Hepatocyte (in vitro differentiated cells): ENCODE data around the gene TBC1D12. TPM values are rescaled to one million over a fixed set of nuclear protein-coding genes. Genes with fewer than 3 reads are reported as not detected.

ENCODE experiments used
- DNase-seq: peaks from one replicate; pipeline ENCODE4 v3.0.0-alpha.2; 2016; ENCODE audit warnings: low spot score
- H2AFZ ChIP-seq: fragments of 200-600 bp; sonication (generic); 2 replicates; pipeline ENCODE4 v1.6.0; 2016; ENCODE audit warnings: antibody characterized with exemption, mild to moderate bottlenecking
- H3K27ac ChIP-seq: fragments of 200-600 bp; sonication (generic); 2 replicates; pipeline ENCODE4 v1.5.1; 2016; ENCODE audit warnings: mild to moderate bottlenecking
- H3K27me3 ChIP-seq: fragments of 200-600 bp; sonication (generic); 2 replicates; pipeline ENCODE4 v1.6.1; 2016
- H3K36me3 ChIP-seq: fragments of 200-600 bp; sonication (generic); replicated peaks from 2 replicates; pipeline ENCODE4 v1.5.1; 2016; ENCODE audit warnings: low read depth; ENCODE audit not compliant: insufficient read depth
- H3K4me1 ChIP-seq: fragments of 200-600 bp; sonication (generic); 2 replicates; pipeline ENCODE4 v1.5.1; 2016; ENCODE audit warnings: mild to moderate bottlenecking, moderate library complexity; ENCODE audit not compliant: insufficient read depth
- H3K4me2 ChIP-seq: fragments of 200-600 bp; sonication (generic); 2 replicates; pipeline ENCODE4 v1.6.0; 2016
- H3K4me3 ChIP-seq: fragments of 200-600 bp; sonication (generic); 2 replicates; pipeline ENCODE4 v1.5.1; 2016; ENCODE audit warnings: mild to moderate bottlenecking
- H3K79me2 ChIP-seq: fragments of 200-600 bp; sonication (generic); 2 replicates; pipeline ENCODE4 v1.6.0; 2017; ENCODE audit warnings: mild to moderate bottlenecking
- H3K9me2 ChIP-seq: fragments of 200-600 bp; sonication (generic); replicated peaks from 2 replicates; pipeline ENCODE4 v1.6.0; 2017; ENCODE audit warnings: mild to moderate bottlenecking; ENCODE audit not compliant: insufficient read depth
- H3K9me3 ChIP-seq: fragments of 200-600 bp; sonication (generic); 2 replicates; pipeline ENCODE4 v1.5.1; 2016; ENCODE audit warnings: low read depth, mild to moderate bottlenecking
- H4K20me1 ChIP-seq: fragments of 200-600 bp; sonication (generic); 2 replicates; pipeline ENCODE4 v1.6.0; 2016; ENCODE audit warnings: mild to moderate bottlenecking; ENCODE audit not compliant: insufficient read depth, poor library complexity, severe bottlenecking
- EZH2 ChIP-seq: fragments of 200-600 bp; sonication (generic); IDR thresholded peaks from 2 replicates; pipeline ENCODE4 v1.6.1; 2016; ENCODE audit warnings: antibody characterized with exemption, mild to moderate bottlenecking, borderline replicate concordance
- EZH2phosphoT487 ChIP-seq: fragments of 200-600 bp; sonication (generic); IDR thresholded peaks from one replicate; pipeline ENCODE4 v1.6.1; 2018; ENCODE audit warnings: antibody characterized with exemption, mild to moderate bottlenecking, low read depth, moderate library complexity; ENCODE audit not compliant: unreplicated experiment, severe bottlenecking
- WGBS: methylation state at CpG from one replicate; pipeline ENCODE4 v1.1.6; 2016; ENCODE audit warnings: low lambda C conversion rate; ENCODE audit errors: missing lambda C conversion rate; 5-methylcytosine and 5-hydroxymethylcytosine counted together
- polyA plus RNA-seq: library from polyadenylated mRNA; unstranded; fragments of >200 nt; fragmentation: Nextera tagmentation; extraction: Ambion mirVana; gene quantifications from 2 replicates; pipeline ENCODE4 v1.2.1, GENCODE V29; 2016
- total RNA-seq: library from RNA; depleted of rRNA; stranded (reverse); fragments of >200 nt; gene quantifications from 2 replicates; pipeline ENCODE4 v1.2.3, GENCODE V29; 2014
- TF ChIP-seq, protein P1 (sequence below): fragments of 200-600 bp; sonication (generic); IDR thresholded peaks from 2 replicates; pipeline ENCODE4 v1.5.1; 2016; ENCODE audit warnings: antibody characterized with exemption, mild to moderate bottlenecking; ENCODE audit not compliant: poor library complexity

The TBC1D12 gene
- total and polyA plus RNA-seq, 2 experiments from 2014 or later = 9.2 to 15.6 TPM

DNA sequence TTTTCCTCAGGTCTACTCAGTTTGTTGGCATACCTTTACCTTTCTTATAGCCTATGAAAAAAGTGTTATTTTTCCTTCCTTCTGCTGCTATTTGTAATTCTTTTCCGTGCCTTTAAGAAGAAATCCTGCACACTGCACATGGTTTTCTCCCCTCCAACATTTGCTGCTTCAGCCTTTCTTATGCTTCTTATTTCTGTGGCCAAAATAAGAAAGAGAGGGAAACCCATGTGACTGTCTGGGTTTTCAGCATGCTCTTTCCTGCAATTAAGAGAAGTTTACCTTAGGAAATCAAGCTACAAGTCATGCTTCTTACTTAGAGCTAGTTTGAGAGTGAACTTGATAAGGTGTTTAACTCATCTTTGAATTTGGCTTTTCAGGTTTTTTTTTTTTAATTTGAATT is 11.0 kb downstream of the TBC1D12 start:
- DNase-seq = no peak
- peaks cover 5% of the 10 kb centered on the region for H4K20me1 ChIP-seq
- no peaks in the 10 kb centered on the region for H3K27me3 ChIP-seq
- no peak for TF ChIP-seq EZH2phosphoT487
- TF ChIP-seq, protein P1, sequence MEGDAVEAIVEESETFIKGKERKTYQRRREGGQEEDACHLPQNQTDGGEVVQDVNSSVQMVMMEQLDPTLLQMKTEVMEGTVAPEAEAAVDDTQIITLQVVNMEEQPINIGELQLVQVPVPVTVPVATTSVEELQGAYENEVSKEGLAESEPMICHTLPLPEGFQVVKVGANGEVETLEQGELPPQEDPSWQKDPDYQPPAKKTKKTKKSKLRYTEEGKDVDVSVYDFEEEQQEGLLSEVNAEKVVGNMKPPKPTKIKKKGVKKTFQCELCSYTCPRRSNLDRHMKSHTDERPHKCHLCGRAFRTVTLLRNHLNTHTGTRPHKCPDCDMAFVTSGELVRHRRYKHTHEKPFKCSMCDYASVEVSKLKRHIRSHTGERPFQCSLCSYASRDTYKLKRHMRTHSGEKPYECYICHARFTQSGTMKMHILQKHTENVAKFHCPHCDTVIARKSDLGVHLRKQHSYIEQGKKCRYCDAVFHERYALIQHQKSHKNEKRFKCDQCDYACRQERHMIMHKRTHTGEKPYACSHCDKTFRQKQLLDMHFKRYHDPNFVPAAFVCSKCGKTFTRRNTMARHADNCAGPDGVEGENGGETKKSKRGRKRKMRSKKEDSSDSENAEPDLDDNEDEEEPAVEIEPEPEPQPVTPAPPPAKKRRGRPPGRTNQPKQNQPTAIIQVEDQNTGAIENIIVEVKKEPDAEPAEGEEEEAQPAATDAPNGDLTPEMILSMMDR = no peak
- TF ChIP-seq EZH2 = no peak
- H3K79me2 ChIP-seq = peaks cover 99% of the 10 kb centered on the region
- no peaks in the 10 kb centered on the region for H3K9me2 ChIP-seq
- H3K36me3 ChIP-seq = no peaks in the 10 kb centered on the region
- H3K4me1 ChIP-seq = peaks cover 7% of the 10 kb centered on the region
- 71% methylated on average over 1 of the region's 1 CpG for WGBS
- H2AFZ ChIP-seq = no peak overlapping the region
- no peak overlapping the region for H3K4me3 ChIP-seq
- H3K4me2 ChIP-seq = no peak overlapping the region
- H3K27ac ChIP-seq = no peak overlapping the region
- H3K9me3 ChIP-seq = no peaks in the 10 kb centered on the region

GRCh38 chr10:94416896-94417295 is 14.6 kb downstream of the TBC1D12 start:
- Histone ChIP-seq H3K27me3 (no peaks in the 10 kb centered on the region), H4K20me1 (peaks cover 5% of the 10 kb centered on the region), H3K9me3 (no peaks in the 10 kb centered on the region), H3K36me3 (no peaks in the 10 kb centered on the region), H3K4me2 (peak overlapping the region; percentile 0), H3K27ac (no peak overlapping the region), H3K9me2 (no peaks in the 10 kb centered on the region), H3K4me3 (no peak overlapping the region), H2AFZ (no peak overlapping the region), H3K79me2 (peaks cover 99% of the 10 kb centered on the region), H3K4me1 (peaks cover 7% of the 10 kb centered on the region)
- 74% methylated on average over 3 of the region's 3 CpGs for WGBS
- TF ChIP-seq EZH2phosphoT487 = no peak
- no peak for TF ChIP-seq EZH2
- TF ChIP-seq, protein P1 = no peak
- no peak for DNase-seq

DNA sequence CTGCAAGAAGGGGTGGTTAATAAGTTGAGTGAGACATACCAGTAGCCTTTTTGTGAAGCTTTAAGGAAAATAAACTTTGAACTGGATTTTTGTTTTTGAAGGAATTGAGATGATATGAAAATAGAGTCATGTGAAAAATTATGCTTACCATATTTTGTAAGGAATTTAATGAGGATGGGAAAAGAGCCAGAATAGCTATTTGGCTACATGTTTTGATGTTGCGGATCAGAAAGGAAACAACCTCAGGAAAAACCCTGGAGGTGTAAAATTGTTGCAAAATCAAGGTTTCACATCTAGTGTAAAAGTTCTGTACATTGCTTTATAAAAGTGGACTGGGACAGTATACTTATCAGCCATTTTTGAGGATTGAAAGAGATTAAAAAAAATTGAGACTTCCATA is 15.0 kb downstream of the TBC1D12 start:
- Histone ChIP-seq H3K9me3 (no peaks in the 10 kb centered on the region), H3K36me3 (no peaks in the 10 kb centered on the region), H2AFZ (no peak overlapping the region), H4K20me1 (peaks cover 5% of the 10 kb centered on the region), H3K27ac (no peak overlapping the region), H3K4me3 (no peak overlapping the region), H3K9me2 (no peaks in the 10 kb centered on the region), H3K4me1 (peaks cover 7% of the 10 kb centered on the region), H3K79me2 (peaks cover 99% of the 10 kb centered on the region), H3K4me2 (peak overlapping the region; percentile 0), H3K27me3 (no peaks in the 10 kb centered on the region)
- 83% methylated on average over 1 of the region's 1 CpG for WGBS
- no peak for DNase-seq
- TF ChIP-seq EZH2phosphoT487 = no peak
- no peak for TF ChIP-seq EZH2
- TF ChIP-seq, protein P1 = no peak

DNA sequence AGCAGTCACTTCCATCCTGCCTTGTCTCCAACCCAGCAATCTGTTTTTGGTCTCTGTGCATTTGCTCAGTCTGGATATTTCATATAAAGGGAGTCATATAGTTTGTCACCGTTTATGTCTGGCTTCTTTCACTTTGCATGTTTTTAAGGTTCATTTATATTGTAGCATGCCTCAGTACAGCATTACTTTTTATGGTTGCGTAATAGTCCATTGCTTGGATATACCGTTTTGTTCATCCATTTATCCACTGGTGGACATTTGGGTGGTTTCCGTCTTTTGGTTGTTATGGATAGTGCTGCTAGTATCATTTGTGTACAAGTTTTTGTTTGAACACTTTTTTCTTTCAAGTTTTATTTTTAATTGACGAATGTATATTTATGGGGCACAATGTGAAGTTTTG is 18.2 kb downstream of the TBC1D12 start:
- H3K79me2 ChIP-seq = peaks cover 97% of the 10 kb centered on the region
- WGBS = 99% methylated on average over 5 of the region's 5 CpGs
- peaks cover 5% of the 10 kb centered on the region for H3K9me3 ChIP-seq
- H3K4me3 ChIP-seq = no peak overlapping the region
- no peak overlapping the region for H3K4me2 ChIP-seq
- H3K27me3 ChIP-seq = no peaks in the 10 kb centered on the region
- no peaks in the 10 kb centered on the region for H4K20me1 ChIP-seq
- TF ChIP-seq EZH2 (no peak), EZH2phosphoT487 (no peak)
- TF ChIP-seq, protein P1 = no peak
- no peaks in the 10 kb centered on the region for H3K36me3 ChIP-seq
- H3K27ac ChIP-seq = no peak overlapping the region
- H2AFZ ChIP-seq = no peak overlapping the region
- DNase-seq = no peak
- no peaks in the 10 kb centered on the region for H3K4me1 ChIP-seq
- H3K9me2 ChIP-seq = no peaks in the 10 kb centered on the region
